HG03066 (cell line): ENCODE results near the gene SIRT6.
"Not testable (repeated sequence)": the region's sequence is repeated elsewhere in the genome, so short reads cannot be mapped to it uniquely, and the experiment has no call there.

ENCODE experiments used
- ATAC-seq: cut with Tn5 transposase; IDR thresholded peaks from one replicate; pipeline ENCODE4 v1.9.1; 2021; ENCODE audit warnings: low read depth; ENCODE audit not compliant: unreplicated experiment

SIRT6 gene

GRCh38 chr19:4177146-4177545 lies 5.2 kb downstream of the SIRT6 start:
- no peak for ATAC-seq

GRCh38 chr19:4175669-4175931 lies 6.8 kb downstream of the SIRT6 start:
- no peak for ATAC-seq

GRCh38 chr19:4174895-4175668 lies 7.3 kb downstream of the SIRT6 start:
- no peak for ATAC-seq

- ATAC-seq, result no peak
Observed at GRCh38 chr19:4174213-4174894, 8.0 kb downstream of the SIRT6 start.

GRCh38 chr19:4173479-4174212 lies 8.7 kb downstream of the SIRT6 start:
- no peak for ATAC-seq

- ATAC-seq, result no peak
Observed at GRCh38 chr19:4172861-4173473, 9.4 kb downstream of the SIRT6 start.

- no peak for ATAC-seq
Observed at GRCh38 chr19:4171676-4172075, 10.7 kb downstream of the SIRT6 start.

- no peak for ATAC-seq
Observed at GRCh38 chr19:4164262-4164661, 18.1 kb downstream of the SIRT6 start.

- ATAC-seq, result no peak
Observed at GRCh38 chr19:4161415-4162077, 20.8 kb downstream of the SIRT6 start.

GRCh38 chr19:4157971-4158370 lies 24.4 kb downstream of the SIRT6 start:
- not testable (repeated sequence) for ATAC-seq

- no peak for ATAC-seq
Observed at GRCh38 chr19:4157164-4157563, 25.2 kb downstream of the SIRT6 start.

GRCh38 chr19:4154571-4155312 lies 27.6 kb downstream of the SIRT6 start:
- no peak for ATAC-seq

GRCh38 chr19:4152241-4152998 lies 29.9 kb downstream of the SIRT6 start:
- no peak for ATAC-seq

GRCh38 chr19:4151623-4152022 lies 30.7 kb downstream of the SIRT6 start:
- no peak for ATAC-seq

GRCh38 chr19:4149518-4150288 lies 32.7 kb downstream of the SIRT6 start:
- ATAC-seq, result no peak

GRCh38 chr19:4144666-4145249 lies 37.6 kb downstream of the SIRT6 start:
- ATAC-seq, result no peak

GRCh38 chr19:4142916-4143315 lies 39.4 kb downstream of the SIRT6 start:
- not testable (repeated sequence) for ATAC-seq

- no peak for ATAC-seq
Observed at GRCh38 chr19:4140237-4140711, 42.1 kb downstream of the SIRT6 start.
